ENCODE measurements around the gene BICDL2.

GRCh38 chr16:3044708-3045107, 8.0 kb upstream of the BICDL2 start:
- TF ChIP-seq POLR2A (IDR thresholded peaks at IDR 0.05; ENCODE audit: low read depth) (no peak), CTCF (IDR thresholded peaks at IDR 0.05) (no peak), POLR2AphosphoS5 (IDR thresholded peaks at IDR 0.05) (no peak), EP300 (IDR thresholded peaks at IDR 0.05) (no peak)

All from esophagus muscularis mucosa (tissue), 4 donors.